ENCODE data around the gene FRMD3. TPM values are rescaled to one million over a fixed set of nuclear protein-coding genes. Genes with fewer than 3 reads are reported as not detected.

The FRMD3 gene
- total RNA-seq, 4 donors from 2014 or later, result 15.9 to 28.6 (median 20.7) TPM

- H3K4me1 ChIP-seq, result peaks cover 6 to 30% of the 10 kb centered on the region in 2 donors
- H3K27me3 ChIP-seq, result no peaks in the 10 kb centered on the region
- H3K4me3 ChIP-seq (replicated peaks in 1 of 3), result no peak overlapping the region
- intact Hi-C loops (cut with DNase I), result no loop called here
- no peaks in the 10 kb centered on the region for H3K36me3 ChIP-seq
- H3K9me3 ChIP-seq, result no peaks in the 10 kb centered on the region
- H3K27ac ChIP-seq, result no peak overlapping the region
- 92 to 96% methylated on average over 4 of the region's 4 CpGs for WGBS, 2 donors
- TF ChIP-seq POLR2A (IDR thresholded peaks at IDR 0.05), result no peak
- TF ChIP-seq CTCF (IDR thresholded peaks at IDR 0.05), result no peak
- no peak for DNase-seq
Measured at GRCh38 chr9:83508067-83508466, 30.1 kb downstream of the FRMD3 start.

- WGBS, 2 donors, result 58 to 61% methylated on average over 4 of the region's 4 CpGs
- TF ChIP-seq CTCF (IDR thresholded peaks at IDR 0.05) (no peak), POLR2A (IDR thresholded peaks at IDR 0.05) (no peak)
- DNase-seq, result no peak
Measured at GRCh38 chr9:83505282-83505681, 32.9 kb downstream of the FRMD3 start.

GRCh38 chr9:83503866-83504265, 34.3 kb downstream of the FRMD3 start:
- no peaks in the 10 kb centered on the region for H3K36me3 ChIP-seq
- H3K9me3 ChIP-seq, result no peaks in the 10 kb centered on the region
- DNase-seq, result no peak
- TF ChIP-seq POLR2A (IDR thresholded peaks at IDR 0.05) (no peak), CTCF (IDR thresholded peaks at IDR 0.05) (no peak)
- H3K27me3 ChIP-seq, result no peaks in the 10 kb centered on the region
- 85% methylated on average over 6 of the region's 6 CpGs for WGBS, 2 donors
- no peak overlapping the region for H3K27ac ChIP-seq
- H3K4me3 ChIP-seq (replicated peaks in 1 of 3), result no peak overlapping the region
- intact Hi-C loops (cut with DNase I), result no loop called here
- H3K4me1 ChIP-seq, result peaks cover 0 to 4% of the 10 kb centered on the region in 2 donors

More at GRCh38 chr9:83505282-83505681, 32.9 kb downstream of the FRMD3 start:
- Histone ChIP-seq H3K36me3 (no peaks in the 10 kb centered on the region), H3K27me3 (no peaks in the 10 kb centered on the region), H3K9me3 (no peaks in the 10 kb centered on the region), H3K27ac (no peak overlapping the region), H3K4me1 (peaks cover 0 to 16% of the 10 kb centered on the region in 2 donors), H3K4me3 (replicated peaks in 1 of 3) (no peak overlapping the region)
- intact Hi-C loops (cut with DNase I), result no loop called here

- H3K4me1 ChIP-seq, result peaks cover 0 to 3% of the 10 kb centered on the region in 2 donors
- H3K36me3 ChIP-seq, result no peaks in the 10 kb centered on the region
- 73 to 89% methylated on average over 3 of the region's 3 CpGs for WGBS, 2 donors
Measured at GRCh38 chr9:83501565-83501964, 36.6 kb downstream of the FRMD3 start.

GRCh38 chr9:83497441-83497840, 40.8 kb downstream of the FRMD3 start:
- Histone ChIP-seq H3K36me3 (no peaks in the 10 kb centered on the region), H3K9me3 (no peaks in the 10 kb centered on the region), H3K27me3 (no peaks in the 10 kb centered on the region), H3K27ac (no peak overlapping the region), H3K4me1 (no peaks in the 10 kb centered on the region), H3K4me3 (replicated peaks in 1 of 3) (no peak overlapping the region)
- 98% methylated on average over 3 of the region's 3 CpGs for WGBS, 2 donors
- TF ChIP-seq CTCF (IDR thresholded peaks at IDR 0.05), result no peak
- no peak for TF ChIP-seq POLR2A (IDR thresholded peaks at IDR 0.05)
- DNase-seq, result no peak
- intact Hi-C loops (cut with DNase I), result no loop called here

More at GRCh38 chr9:83501565-83501964, 36.6 kb downstream of the FRMD3 start:
- Histone ChIP-seq H3K4me3 (replicated peaks in 1 of 3) (no peak overlapping the region), H3K27me3 (no peaks in the 10 kb centered on the region), H3K9me3 (no peaks in the 10 kb centered on the region), H3K27ac (no peak overlapping the region)
- TF ChIP-seq CTCF (IDR thresholded peaks at IDR 0.05) (no peak), POLR2A (IDR thresholded peaks at IDR 0.05) (no peak)
- intact Hi-C loops (cut with DNase I), result no loop called here
- DNase-seq, result no peak

Measured in thyroid gland (tissue), 4 donors.